HEK293 (cell line): ENCODE measurements around the gene COL12A1.

ENCODE experiments used
- CTCF ChIP-seq: fragments of 450-650 bp; formaldehyde crosslinking; IDR thresholded peaks from 2 replicates; pipeline ENCODE4 v1.5.1; 2016; ENCODE audit warnings: missing biosample characterization, missing genetic modification characterization
- SCRT1 ChIP-seq: fragments of 450-650 bp; formaldehyde crosslinking; IDR thresholded peaks from 2 replicates; pipeline ENCODE4 v1.5.1; 2016; ENCODE audit warnings: missing biosample characterization, missing genetic modification characterization, borderline replicate concordance
- ZBTB7A ChIP-seq: fragments of 450-650 bp; formaldehyde crosslinking; IDR thresholded peaks from 2 replicates; pipeline ENCODE4 v1.5.1; 2016; ENCODE audit warnings: low read depth, missing biosample characterization, missing genetic modification characterization
- ZFHX2 ChIP-seq: fragments of 450-650 bp; formaldehyde crosslinking; conservative IDR thresholded peaks from 2 replicates; pipeline ENCODE4 v1.5.1; 2016; ENCODE audit warnings: missing biosample characterization, missing genetic modification characterization
- ZNF148 ChIP-seq: fragments of 450-650 bp; formaldehyde crosslinking; IDR thresholded peaks from 2 replicates; pipeline ENCODE4 v1.5.0; 2017; ENCODE audit warnings: missing biosample characterization, missing genetic modification characterization, borderline replicate concordance
- ZNF560 ChIP-seq: fragments of 450-650 bp; formaldehyde crosslinking; IDR thresholded peaks from 2 replicates; pipeline ENCODE4 v1.5.1; 2017; ENCODE audit warnings: missing biosample characterization, missing genetic modification characterization, borderline replicate concordance
- ZNF623 ChIP-seq: fragments of 450-650 bp; formaldehyde crosslinking; IDR thresholded peaks from 2 replicates; pipeline ENCODE4 v1.5.1; 2016; ENCODE audit warnings: missing biosample characterization, missing genetic modification characterization
- ZNF664 ChIP-seq: fragments of 450-650 bp; formaldehyde crosslinking; IDR thresholded peaks from 2 replicates; pipeline ENCODE4 v1.5.1; 2016; ENCODE audit warnings: missing biosample characterization, missing genetic modification characterization
- ZNF768 ChIP-seq: fragments of 450-650 bp; formaldehyde crosslinking; IDR thresholded peaks from 2 replicates; pipeline ENCODE4 v1.5.1; 2018; ENCODE audit warnings: missing biosample characterization, mild to moderate bottlenecking, missing genetic modification characterization
- TF ChIP-seq, protein P1 (sequence below): fragments of 450-650 bp; formaldehyde crosslinking; IDR thresholded peaks from 2 replicates; pipeline ENCODE4 v1.5.1; 2016; ENCODE audit warnings: missing biosample characterization, missing genetic modification characterization
- TF ChIP-seq, protein P2 (sequence below): fragments of 450-650 bp; formaldehyde crosslinking; IDR thresholded peaks from 2 replicates; pipeline ENCODE4 v1.5.1; 2016; ENCODE audit warnings: missing biosample characterization, missing genetic modification characterization, low read depth
- TF ChIP-seq, protein P3 (sequence below): fragments of 450-650 bp; formaldehyde crosslinking; IDR thresholded peaks from 2 replicates; pipeline ENCODE4; 2016; ENCODE audit warnings: missing biosample characterization, missing genetic modification characterization

- TF ChIP-seq ZNF560 (tag by site-specific recombination) = no peak
- no peak for TF ChIP-seq ZNF623 (tag by site-specific recombination)
- TF ChIP-seq, protein P1, sequence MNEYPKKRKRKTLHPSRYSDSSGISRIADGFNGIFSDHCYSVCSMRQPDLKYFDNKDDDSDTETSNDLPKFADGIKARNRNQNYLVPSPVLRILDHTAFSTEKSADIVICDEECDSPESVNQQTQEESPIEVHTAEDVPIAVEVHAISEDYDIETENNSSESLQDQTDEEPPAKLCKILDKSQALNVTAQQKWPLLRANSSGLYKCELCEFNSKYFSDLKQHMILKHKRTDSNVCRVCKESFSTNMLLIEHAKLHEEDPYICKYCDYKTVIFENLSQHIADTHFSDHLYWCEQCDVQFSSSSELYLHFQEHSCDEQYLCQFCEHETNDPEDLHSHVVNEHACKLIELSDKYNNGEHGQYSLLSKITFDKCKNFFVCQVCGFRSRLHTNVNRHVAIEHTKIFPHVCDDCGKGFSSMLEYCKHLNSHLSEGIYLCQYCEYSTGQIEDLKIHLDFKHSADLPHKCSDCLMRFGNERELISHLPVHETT (tag by site-specific recombination) = no peak
- TF ChIP-seq ZNF664 (tag by site-specific recombination) = no peak
- TF ChIP-seq ZBTB7A (tag by site-specific recombination) = no peak
- TF ChIP-seq, protein P2, sequence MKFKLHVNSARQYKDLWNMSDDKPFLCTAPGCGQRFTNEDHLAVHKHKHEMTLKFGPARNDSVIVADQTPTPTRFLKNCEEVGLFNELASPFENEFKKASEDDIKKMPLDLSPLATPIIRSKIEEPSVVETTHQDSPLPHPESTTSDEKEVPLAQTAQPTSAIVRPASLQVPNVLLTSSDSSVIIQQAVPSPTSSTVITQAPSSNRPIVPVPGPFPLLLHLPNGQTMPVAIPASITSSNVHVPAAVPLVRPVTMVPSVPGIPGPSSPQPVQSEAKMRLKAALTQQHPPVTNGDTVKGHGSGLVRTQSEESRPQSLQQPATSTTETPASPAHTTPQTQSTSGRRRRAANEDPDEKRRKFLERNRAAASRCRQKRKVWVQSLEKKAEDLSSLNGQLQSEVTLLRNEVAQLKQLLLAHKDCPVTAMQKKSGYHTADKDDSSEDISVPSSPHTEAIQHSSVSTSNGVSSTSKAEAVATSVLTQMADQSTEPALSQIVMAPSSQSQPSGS (tag by site-specific recombination) = no peak
- TF ChIP-seq SCRT1 (tag by site-specific recombination) = no peak
- no peak for TF ChIP-seq ZNF148 (tag by site-specific recombination)
- TF ChIP-seq ZNF768 (tag by site-specific recombination) = no peak
- no peak for TF ChIP-seq CTCF (tag by site-specific recombination)
- TF ChIP-seq, protein P3, sequence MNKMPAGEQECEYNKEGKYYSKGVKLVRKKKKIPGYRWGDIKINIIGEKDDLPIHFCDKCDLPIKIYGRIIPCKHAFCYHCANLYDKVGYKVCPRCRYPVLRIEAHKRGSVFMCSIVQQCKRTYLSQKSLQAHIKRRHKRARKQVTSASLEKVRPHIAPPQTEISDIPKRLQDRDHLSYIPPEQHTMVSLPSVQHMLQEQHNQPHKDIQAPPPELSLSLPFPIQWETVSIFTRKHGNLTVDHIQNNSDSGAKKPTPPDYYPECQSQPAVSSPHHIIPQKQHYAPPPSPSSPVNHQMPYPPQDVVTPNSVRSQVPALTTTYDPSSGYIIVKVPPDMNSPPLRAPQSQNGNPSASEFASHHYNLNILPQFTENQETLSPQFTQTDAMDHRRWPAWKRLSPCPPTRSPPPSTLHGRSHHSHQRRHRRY (tag by site-specific recombination) = no peak
- no peak for TF ChIP-seq ZFHX2 (tag by site-specific recombination)
These were observed 50.2 kb downstream of the COL12A1 start for GRCh38 chr6:75155631-75156030.
